SK-N-SH (cell line): ENCODE results near the gene MAPT. TPM values are rescaled to one million over a fixed set of nuclear protein-coding genes. Genes with fewer than 3 reads are reported as not detected.

Experiments
- CTCF ChIA-PET: fragments of 300-600, 350-600 bp; formaldehyde crosslinking; extraction: SDS; loops from one replicate; lab custom pipeline; 2021; lab: Yijun Ruan, JAX
- POLR2A ChIA-PET: fragments of 350-600 bp; sonication (Branson Sonifier 250); formaldehyde crosslinking; extraction: SDS; loops from one replicate; lab custom pipeline; 2020; ENCODE audit warnings: antibody characterized with exemption, inconsistent platforms; lab: Yijun Ruan, JAX
- DNase-seq: peaks from one replicate; pipeline ENCODE4 v3.0.0; 2012
- H2AFZ ChIP-seq: fragments of 200-600 bp; sonication (generic); 2 replicates; pipeline ENCODE4 v1.8.1; 2016; ENCODE audit warnings: antibody characterized with exemption, mild to moderate bottlenecking, low read depth
- H3F3A ChIP-seq: fragments of 200-600 bp; sonication (generic); replicated peaks from 2 replicates; pipeline ENCODE3; 2016; ENCODE audit warnings: antibody characterized with exemption, mild to moderate bottlenecking; ENCODE audit not compliant: insufficient read depth
- H3K27ac ChIP-seq, 2 experiments: fragments of 200-500 bp in 1 of 2; fragments of 200-600 bp in 1 of 2; sonication (Bioruptor generic) in 1 of 2; sonication (generic), shearing (Covaris generic) in 1 of 2; 2 replicates each; pipeline versions ENCODE4 v1.5.1 to v1.6.1; 2014 to 2016; ENCODE audit warnings: low read depth in 2 of 2, inconsistent platforms in 1 of 2, low read length in 1 of 2, mild to moderate bottlenecking in 1 of 2, mixed read lengths in 1 of 2
- H3K27me3 ChIP-seq: fragments of 200-600 bp; sonication (generic), shearing (Covaris generic); 2 replicates; pipeline ENCODE4 v1.6.1; 2016; ENCODE audit warnings: mixed run types; ENCODE audit not compliant: insufficient read depth
- H3K36me3 ChIP-seq, 2 experiments: fragments of 200-500 bp in 1 of 2; fragments of 200-600 bp in 1 of 2; sonication (Bioruptor generic) in 1 of 2; sonication (generic) in 1 of 2; replicated peaks in 1 of 2; 2 replicates each; pipeline versions ENCODE3 to v1.5.1; 2014 to 2016; ENCODE audit warnings: low read length in 1 of 2, mild to moderate bottlenecking in 1 of 2; ENCODE audit not compliant: insufficient read depth in 2 of 2, control insufficient read depth in 1 of 2
- H3K4me1 ChIP-seq, 2 experiments: fragments of 200-500 bp in 1 of 2; fragments of 200-600 bp in 1 of 2; sonication (Bioruptor generic) in 1 of 2; sonication (generic), shearing (Covaris generic) in 1 of 2; 2 replicates each; pipeline versions ENCODE4 v1.5.1 to v1.6.1; 2014 to 2016; ENCODE audit warnings: low read depth in 1 of 2, low read length in 1 of 2, mixed run types in 1 of 2; ENCODE audit not compliant: insufficient read depth in 2 of 2, control insufficient read depth in 1 of 2
- H3K4me2 ChIP-seq: fragments of 200-600 bp; sonication (generic), shearing (Covaris generic); 2 replicates; pipeline ENCODE4 v1.6.1; 2017; ENCODE audit warnings: mixed run types
- H3K4me3 ChIP-seq, 2 experiments: fragments of 200-500 bp in 1 of 2; fragments of 200-600 bp in 1 of 2; sonication (Bioruptor generic) in 1 of 2; sonication (generic), shearing (Covaris generic) in 1 of 2; 2 replicates each; pipeline versions ENCODE4 v1.5.1 to v1.8.1; 2014 to 2016; ENCODE audit warnings: low read depth in 2 of 2, inconsistent platforms in 1 of 2, low read length in 1 of 2, mild to moderate bottlenecking in 1 of 2, mixed read lengths in 1 of 2, moderate library complexity in 1 of 2
- H3K79me2 ChIP-seq: fragments of 200-600 bp; sonication (generic); 2 replicates; pipeline ENCODE4 v1.8.1; 2017; ENCODE audit warnings: mild to moderate bottlenecking; ENCODE audit not compliant: insufficient read depth
- H3K9ac ChIP-seq: fragments of 200-600 bp; sonication (generic); 2 replicates; pipeline ENCODE4 v1.6.1; 2017; ENCODE audit warnings: mixed run types
- H3K9me2 ChIP-seq: fragments of 200-600 bp; sonication (generic); 2 replicates; pipeline ENCODE4 v1.6.1; 2017; ENCODE audit warnings: mixed run types
- H3K9me3 ChIP-seq: fragments of 200-600 bp; sonication (generic); 2 replicates; pipeline ENCODE4 v1.6.1; 2017; ENCODE audit warnings: mixed run types, mild to moderate bottlenecking, moderate library complexity
- H4K20me1 ChIP-seq: fragments of 200-600 bp; sonication (generic); 2 replicates; pipeline ENCODE4 v1.6.1; 2017; ENCODE audit warnings: mild to moderate bottlenecking, mixed run types; ENCODE audit not compliant: insufficient read depth
- EP300 ChIP-seq, 2 experiments: IDR thresholded peaks; 2 replicates each; pipeline versions ENCODE4 v1.4.0 to v1.6.1; 2012; ENCODE audit warnings: borderline replicate concordance in 1 of 2, low read depth in 1 of 2, low read length in 1 of 2
- FOSL2 ChIP-seq: IDR thresholded peaks from 2 replicates; pipeline ENCODE4 v1.4.0; 2012; ENCODE audit warnings: low read depth, mild to moderate bottlenecking, moderate library complexity, borderline replicate concordance
- FOXJ3 ChIP-seq: sonication (generic); formaldehyde crosslinking; IDR thresholded peaks from 2 replicates; pipeline ENCODE4 v1.5.1; 2020; ENCODE audit warnings: mild to moderate bottlenecking, missing genetic modification reagents
- FOXM1 ChIP-seq: IDR thresholded peaks from 2 replicates; pipeline ENCODE4 v1.4.0; 2012; ENCODE audit warnings: low read depth, mild to moderate bottlenecking
- MXI1 ChIP-seq: IDR thresholded peaks from 2 replicates; pipeline ENCODE4 v1.6.1; 2012; ENCODE audit warnings: mild to moderate bottlenecking, low read depth, low read length, improper control_type of control experiment
- NFIC ChIP-seq: IDR thresholded peaks from 2 replicates; pipeline ENCODE4 v1.4.0; 2012; ENCODE audit warnings: borderline replicate concordance
- NRF1 ChIP-seq: IDR thresholded peaks from 2 replicates; pipeline ENCODE4 v1.6.1; 2012; ENCODE audit warnings: low read depth, mild to moderate bottlenecking, low read length
- RCOR1 ChIP-seq: fragments of 150-350 bp; IDR thresholded peaks from 2 replicates; pipeline ENCODE4 v1.6.1; 2017; ENCODE audit warnings: antibody characterized with exemption, low read length
- TCF12 ChIP-seq: IDR thresholded peaks from 2 replicates; pipeline ENCODE4 v1.4.0; 2012
- YY1 ChIP-seq: IDR thresholded peaks from 2 replicates; pipeline ENCODE4 v1.4.0; 2012; ENCODE audit warnings: low read depth, mild to moderate bottlenecking
- ZBTB33 ChIP-seq: IDR thresholded peaks from 2 replicates; pipeline ENCODE4 v1.4.0; 2012; ENCODE audit warnings: low read depth, borderline replicate concordance
- WGBS: methylation state at CpG from one replicate; pipeline ENCODE4 v1.1.6; 2017; ENCODE audit warnings: low lambda C conversion rate; 5-methylcytosine and 5-hydroxymethylcytosine counted together
- polyA plus RNA-seq, 3 experiments: library from polyadenylated mRNA; depleted of rRNA; stranded (reverse); fragments of >200 nt; gene quantifications; 2 replicates each; pipeline ENCODE4 v1.2.3, GENCODE V29; 2012
- TF ChIP-seq, protein P1 (sequence below): fragments of 150-350 bp; IDR thresholded peaks from 2 replicates; pipeline ENCODE4 v1.6.1; 2016; ENCODE audit warnings: mild to moderate bottlenecking, low read depth, low read length
- TF ChIP-seq, protein P2 (sequence below): fragments of 200-600 bp; sonication (generic); IDR thresholded peaks from 2 replicates; pipeline ENCODE4 v1.6.1; 2017; ENCODE audit warnings: antibody characterized with exemption, mild to moderate bottlenecking, moderate library complexity
- TF ChIP-seq, protein P3 (sequence below): IDR thresholded peaks from 2 replicates; pipeline ENCODE4 v1.4.0; 2012; ENCODE audit warnings: low read depth

MAPT gene
- polyA plus RNA-seq, 1 of the 3 experiments (the other 2 are of a cell fraction): 0.74 TPM

GRCh38 chr17:45942284-45942683 is 47.9 kb downstream of the MAPT start:
- Histone ChIP-seq H3K79me2 (no peaks in the 10 kb centered on the region), H3K9ac (no peak overlapping the region), H4K20me1 (no peaks in the 10 kb centered on the region), H3K36me3 (no peaks in the 10 kb centered on the region), H3K27ac (no peak overlapping the region), H2AFZ (no peak overlapping the region), H3K27me3 (peaks cover 63% of the 10 kb centered on the region), H3K9me2 (no peaks in the 10 kb centered on the region), H3F3A (no peaks in the 10 kb centered on the region), H3K9me3 (no peaks in the 10 kb centered on the region), H3K4me1 (peaks cover 0 to 3% of the 10 kb centered on the region in 2 experiments; a peak in 1 of 4 replicates), H3K4me2 (no peak overlapping the region), H3K4me3 (no peak overlapping the region)
- 29% methylated on average over 11 of the region's 11 CpGs for WGBS
- DNase-seq: peak; percentile 54
- POLR2A ChIA-PET: no interaction called here
- TF ChIP-seq FOXM1: no peak
- no peak for TF ChIP-seq YY1
- no peak for TF ChIP-seq TCF12
- no peak for TF ChIP-seq NRF1
- no peak for TF ChIP-seq FOXJ3 (CRISPR knock-in tag)
- TF ChIP-seq NFIC: no peak
- TF ChIP-seq FOSL2: no peak
- TF ChIP-seq, protein P1, sequence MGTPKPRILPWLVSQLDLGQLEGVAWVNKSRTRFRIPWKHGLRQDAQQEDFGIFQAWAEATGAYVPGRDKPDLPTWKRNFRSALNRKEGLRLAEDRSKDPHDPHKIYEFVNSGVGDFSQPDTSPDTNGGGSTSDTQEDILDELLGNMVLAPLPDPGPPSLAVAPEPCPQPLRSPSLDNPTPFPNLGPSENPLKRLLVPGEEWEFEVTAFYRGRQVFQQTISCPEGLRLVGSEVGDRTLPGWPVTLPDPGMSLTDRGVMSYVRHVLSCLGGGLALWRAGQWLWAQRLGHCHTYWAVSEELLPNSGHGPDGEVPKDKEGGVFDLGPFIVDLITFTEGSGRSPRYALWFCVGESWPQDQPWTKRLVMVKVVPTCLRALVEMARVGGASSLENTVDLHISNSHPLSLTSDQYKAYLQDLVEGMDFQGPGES: no peak
- TF ChIP-seq, protein P2, sequence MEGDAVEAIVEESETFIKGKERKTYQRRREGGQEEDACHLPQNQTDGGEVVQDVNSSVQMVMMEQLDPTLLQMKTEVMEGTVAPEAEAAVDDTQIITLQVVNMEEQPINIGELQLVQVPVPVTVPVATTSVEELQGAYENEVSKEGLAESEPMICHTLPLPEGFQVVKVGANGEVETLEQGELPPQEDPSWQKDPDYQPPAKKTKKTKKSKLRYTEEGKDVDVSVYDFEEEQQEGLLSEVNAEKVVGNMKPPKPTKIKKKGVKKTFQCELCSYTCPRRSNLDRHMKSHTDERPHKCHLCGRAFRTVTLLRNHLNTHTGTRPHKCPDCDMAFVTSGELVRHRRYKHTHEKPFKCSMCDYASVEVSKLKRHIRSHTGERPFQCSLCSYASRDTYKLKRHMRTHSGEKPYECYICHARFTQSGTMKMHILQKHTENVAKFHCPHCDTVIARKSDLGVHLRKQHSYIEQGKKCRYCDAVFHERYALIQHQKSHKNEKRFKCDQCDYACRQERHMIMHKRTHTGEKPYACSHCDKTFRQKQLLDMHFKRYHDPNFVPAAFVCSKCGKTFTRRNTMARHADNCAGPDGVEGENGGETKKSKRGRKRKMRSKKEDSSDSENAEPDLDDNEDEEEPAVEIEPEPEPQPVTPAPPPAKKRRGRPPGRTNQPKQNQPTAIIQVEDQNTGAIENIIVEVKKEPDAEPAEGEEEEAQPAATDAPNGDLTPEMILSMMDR: no peak
- TF ChIP-seq, protein P3, sequence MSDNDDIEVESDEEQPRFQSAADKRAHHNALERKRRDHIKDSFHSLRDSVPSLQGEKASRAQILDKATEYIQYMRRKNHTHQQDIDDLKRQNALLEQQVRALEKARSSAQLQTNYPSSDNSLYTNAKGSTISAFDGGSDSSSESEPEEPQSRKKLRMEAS: no peak
- TF ChIP-seq EP300 (IDR thresholded peaks at IDR 0.05; ENCODE audit: borderline replicate concordance in 1 of 2, low read depth in 1 of 2, low read length in 1 of 2): no peak
- no peak for TF ChIP-seq RCOR1
- no peak for TF ChIP-seq ZBTB33
- TF ChIP-seq MXI1: no peak
- CTCF ChIA-PET: interaction anchor here (0.8 to 1.4 kb wide), 4 partner anchors 29 to 251 kb away, joined by 3 to 4 read pairs (median 4); partner anchors contain the start of gene KANSL1
